GM12891 (cell line): ENCODE data around the gene MAPK14.
"Not testable (repeated sequence)": the region's sequence is repeated elsewhere in the genome, so short reads cannot be mapped to it uniquely, and the experiment has no call there.

Source experiments
- DNase-seq: peaks from one replicate; pipeline ENCODE4 v3.0.0; 2011; ENCODE audit warnings: low spot score; ENCODE audit not compliant: insufficient read length
- FAIRE-seq: peaks from 2 replicates; lab custom pipeline; 2011; peaks lifted over from hg19 to GRCh38; lab: Jason Lieb, UNC
- PAX5 ChIP-seq: IDR thresholded peaks from 2 replicates; pipeline ENCODE4 v1.6.1; 2011; ENCODE audit warnings: low read length, moderate library complexity, mild to moderate bottlenecking; ENCODE audit not compliant: insufficient read depth, severe bottlenecking
- POLR2A ChIP-seq: IDR thresholded peaks from 2 replicates; pipeline ENCODE4 v1.6.1; 2011; ENCODE audit warnings: low read depth, low read length, control low read depth
- POLR2AphosphoS5 ChIP-seq: IDR thresholded peaks from 2 replicates; pipeline ENCODE4 v1.6.1; 2011; ENCODE audit warnings: low read depth, low read length, control low read depth
- POU2F2 ChIP-seq: IDR thresholded peaks from 2 replicates; pipeline ENCODE4 v1.6.1; 2011; ENCODE audit warnings: low read depth, mild to moderate bottlenecking, control low read depth, low read length, moderate library complexity
- SPI1 ChIP-seq: IDR thresholded peaks from 2 replicates; pipeline ENCODE4 v1.6.1; 2011; ENCODE audit warnings: low read depth, low read length, control low read depth
- TAF1 ChIP-seq: IDR thresholded peaks from 2 replicates; pipeline ENCODE4 v1.6.1; 2011; ENCODE audit warnings: low read depth, low read length, control low read depth

The MAPK14 gene

DNA sequence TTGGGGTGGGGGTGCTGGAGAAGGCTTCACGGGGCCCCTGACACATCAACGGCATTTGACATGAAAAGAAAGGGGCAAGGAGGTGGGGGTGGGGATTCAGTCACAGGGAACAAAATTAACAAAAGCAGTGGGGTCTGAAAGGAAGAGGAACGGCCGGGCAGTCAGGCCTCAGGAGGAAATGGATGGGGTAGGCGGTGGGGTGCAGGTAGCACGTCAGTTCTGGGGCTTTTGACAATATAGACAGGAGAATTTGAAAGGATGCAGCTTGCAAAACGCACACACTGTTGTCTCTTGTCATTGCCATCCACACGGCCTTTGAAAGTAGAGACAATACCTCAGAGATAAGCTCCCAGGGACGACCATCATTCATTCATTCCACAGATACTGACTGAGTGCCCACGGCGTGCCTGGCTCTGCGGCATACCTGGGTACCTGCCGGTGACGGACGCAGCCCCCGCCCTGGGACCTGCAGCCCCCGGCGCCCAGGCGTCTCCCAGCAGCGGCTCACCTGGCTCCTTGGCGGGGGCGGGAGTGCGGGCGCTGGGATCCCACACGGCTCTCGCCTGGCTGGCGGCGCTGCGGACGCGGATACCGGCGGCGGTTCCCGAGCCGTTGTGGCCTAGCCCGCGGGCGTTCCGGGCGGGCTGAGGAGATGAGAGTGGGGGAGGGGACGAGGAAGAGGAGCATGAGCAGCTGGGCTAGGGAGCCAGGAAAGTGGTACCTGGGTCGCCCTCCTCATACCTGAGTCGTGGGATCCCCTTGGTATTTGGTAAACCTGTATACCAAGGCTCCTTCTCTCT, 3.4 kb upstream of the MAPK14 start, which contains the start of gene SLC26A8:
SLC26A8 (minus strand) TSS at position 646 of the 800 bp plus-strand sequence. CDS start 4,934 bp downstream, outside the sequence.
- TF ChIP-seq SPI1 (no peak), POLR2A (no peak), POLR2AphosphoS5 (no peak), PAX5 (no peak), POU2F2 (no peak), TAF1 (no peak)
- FAIRE-seq (peak; percentile 16), DNase-seq (no peak)

DNA sequence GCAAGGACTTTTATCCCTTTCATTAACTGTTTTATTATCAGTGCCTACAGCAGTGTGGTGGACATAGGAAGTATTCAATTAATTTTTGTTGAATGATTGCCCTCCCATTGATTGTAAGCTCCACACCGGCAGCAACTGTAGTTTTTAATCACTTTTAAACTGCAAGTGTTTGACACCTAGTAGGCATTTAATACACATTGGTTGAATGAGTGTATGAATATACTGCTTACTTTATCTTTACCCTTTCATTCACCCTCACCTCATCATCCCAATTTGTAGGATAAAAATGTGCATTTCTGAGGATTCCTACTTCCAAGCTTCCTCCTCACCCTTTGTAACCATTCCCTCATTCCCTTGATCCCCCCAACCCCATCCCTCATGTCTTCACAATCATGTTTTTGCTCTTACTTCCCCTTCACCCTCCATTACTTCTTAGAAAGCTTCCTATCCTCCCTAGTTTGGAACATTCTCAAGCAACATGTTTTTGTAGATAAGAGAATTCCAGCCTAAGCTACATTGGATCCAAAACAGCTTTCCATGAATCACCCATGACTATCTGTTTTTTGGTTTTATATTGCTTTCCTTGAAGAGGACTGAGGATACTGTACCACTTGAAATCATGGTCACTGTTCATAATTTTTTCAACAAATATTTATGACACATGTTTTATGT, 2.2 kb upstream of the MAPK14 start:
- no peak for DNase-seq
- TF ChIP-seq PAX5 = no peak
- no peak for TF ChIP-seq POU2F2
- TF ChIP-seq SPI1 = no peak
- no peak for TF ChIP-seq TAF1
- TF ChIP-seq POLR2AphosphoS5 = no peak
- no peak for TF ChIP-seq POLR2A
- FAIRE-seq = no peak

DNA sequence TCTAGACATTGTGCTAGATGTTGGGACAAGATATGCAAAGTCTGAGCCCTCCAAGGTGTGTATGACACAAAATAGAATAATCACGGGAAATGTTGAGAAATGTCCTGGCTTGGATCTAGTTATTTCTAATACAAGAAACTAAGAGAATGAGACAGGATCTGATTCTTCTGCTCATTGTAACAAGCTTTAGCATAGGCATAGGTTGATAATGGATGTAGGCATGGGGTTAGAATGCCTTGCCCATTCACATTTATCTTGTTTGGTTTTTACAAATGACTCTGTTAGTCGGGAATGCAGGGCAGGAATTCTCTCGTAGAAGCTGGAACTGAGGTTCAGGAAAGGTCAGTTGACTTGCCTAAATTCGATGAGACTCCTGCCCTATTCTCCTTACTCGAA, 1.7 kb upstream of the MAPK14 start:
- no peak for DNase-seq
- TF ChIP-seq POLR2AphosphoS5 (no peak), POU2F2 (no peak)
- FAIRE-seq = no peak

DNA sequence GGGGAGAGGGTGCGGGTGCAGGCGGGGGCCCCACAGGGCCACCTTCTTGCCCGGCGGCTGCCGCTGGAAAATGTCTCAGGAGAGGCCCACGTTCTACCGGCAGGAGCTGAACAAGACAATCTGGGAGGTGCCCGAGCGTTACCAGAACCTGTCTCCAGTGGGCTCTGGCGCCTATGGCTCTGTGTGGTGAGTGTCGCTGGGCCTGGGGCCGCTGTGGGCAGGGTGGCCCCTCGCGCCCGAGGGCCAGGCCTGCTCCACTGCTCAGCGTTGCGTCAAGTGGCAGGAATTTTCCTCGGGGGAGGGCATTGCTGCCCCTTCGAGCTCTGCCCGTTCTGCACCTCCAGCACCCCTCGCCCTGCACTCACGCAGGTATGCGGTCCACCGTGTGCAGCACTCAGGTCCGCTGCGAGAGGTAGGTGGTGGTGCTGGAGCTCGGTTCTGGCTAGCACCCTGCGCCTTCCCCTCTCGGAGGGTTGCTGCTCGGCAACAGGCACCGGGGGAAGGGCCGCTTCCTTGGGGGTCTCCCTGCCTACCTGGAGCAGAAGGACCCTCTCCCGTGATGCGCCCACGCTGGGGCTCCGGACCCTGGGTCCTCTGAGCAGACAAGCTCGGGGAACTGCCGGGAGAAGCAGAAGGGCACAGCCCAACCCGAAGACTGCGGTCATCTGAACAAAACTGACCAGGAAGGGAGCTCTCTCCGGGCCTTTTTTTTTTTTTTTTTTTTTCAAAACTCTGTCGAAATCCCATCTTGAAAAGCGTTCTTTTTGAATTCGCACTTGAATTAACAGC, 674 bp downstream of the MAPK14 start:
- DNase-seq = no peak
- TF ChIP-seq TAF1 (no peak), POLR2AphosphoS5 (peak; percentile 1; the same call in 1 of the 2 replicates), PAX5 (no peak)
- FAIRE-seq = peak; percentile 58

DNA sequence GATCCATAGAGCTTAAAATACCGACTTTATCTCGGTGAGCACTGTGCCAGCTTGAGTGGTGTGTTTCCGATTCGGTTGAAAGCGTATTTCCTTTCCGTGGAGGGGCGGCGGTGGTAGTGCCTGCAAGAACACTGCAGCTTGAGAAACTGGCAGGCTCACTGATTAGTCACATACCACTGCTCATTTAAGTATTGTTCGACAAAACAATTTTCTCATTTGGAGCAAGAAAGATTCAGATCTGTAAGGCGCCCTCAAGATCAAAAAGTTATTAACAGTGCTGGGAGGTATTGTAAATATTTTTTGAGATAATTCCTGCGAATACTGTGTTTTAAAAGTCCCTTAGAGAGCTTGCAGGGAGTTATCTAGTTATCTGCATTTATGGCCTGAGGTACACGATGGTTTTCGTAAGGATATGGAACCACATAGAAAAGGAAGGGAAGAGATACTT, 1.3 kb downstream of the MAPK14 start:
- TF ChIP-seq TAF1 (no peak), POLR2A (no peak), PAX5 (no peak), SPI1 (no peak), POLR2AphosphoS5 (no peak), POU2F2 (no peak)
- DNase-seq = no peak
- no peak for FAIRE-seq

DNA sequence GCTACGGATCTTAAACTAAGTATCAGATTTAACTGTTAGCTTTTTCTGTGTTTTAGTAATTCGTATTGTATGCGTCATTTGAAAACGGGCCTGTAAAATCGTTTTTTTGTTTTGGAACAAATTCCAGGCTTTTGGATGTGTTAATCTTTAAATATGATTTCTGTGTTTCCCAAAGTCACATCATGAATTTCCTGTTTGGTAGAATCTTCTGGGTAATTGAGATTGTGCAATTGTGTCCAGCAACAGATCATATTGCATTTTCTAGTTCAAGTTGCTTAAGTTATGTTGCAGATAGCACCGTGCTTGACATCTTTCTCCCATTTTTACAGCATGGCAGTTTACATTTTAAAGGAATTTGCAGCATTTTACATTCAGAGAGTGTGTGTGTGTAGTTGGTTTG, 1.9 kb downstream of the MAPK14 start:
- DNase-seq (no peak), FAIRE-seq (no peak)
- TF ChIP-seq POU2F2 (no peak), POLR2A (no peak)

DNA sequence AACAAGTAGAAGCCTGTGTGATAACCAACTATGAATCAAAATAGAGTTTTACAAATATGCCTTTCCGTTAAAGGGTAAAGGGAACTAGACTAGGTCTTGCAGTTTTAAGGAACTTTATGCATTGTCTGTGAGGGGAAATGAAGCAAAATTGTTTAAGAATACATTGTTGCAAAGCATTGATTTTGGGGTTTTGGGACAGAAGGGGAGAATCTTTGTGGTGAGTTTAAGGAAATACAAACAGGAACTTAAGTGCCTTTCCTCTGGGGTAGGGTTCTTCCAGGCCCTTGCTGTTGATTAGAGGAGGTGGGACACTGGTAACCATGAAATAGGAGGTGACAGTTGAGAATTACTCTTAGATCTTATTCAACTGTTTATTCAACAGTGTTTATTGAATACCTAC, 4.7 kb downstream of the MAPK14 start:
- FAIRE-seq = no peak
- TF ChIP-seq POLR2A = no peak
- TF ChIP-seq PAX5 = no peak
- TF ChIP-seq POU2F2 = no peak
- TF ChIP-seq TAF1 = no peak
- no peak for TF ChIP-seq POLR2AphosphoS5
- no peak for TF ChIP-seq SPI1
- DNase-seq = no peak

DNA sequence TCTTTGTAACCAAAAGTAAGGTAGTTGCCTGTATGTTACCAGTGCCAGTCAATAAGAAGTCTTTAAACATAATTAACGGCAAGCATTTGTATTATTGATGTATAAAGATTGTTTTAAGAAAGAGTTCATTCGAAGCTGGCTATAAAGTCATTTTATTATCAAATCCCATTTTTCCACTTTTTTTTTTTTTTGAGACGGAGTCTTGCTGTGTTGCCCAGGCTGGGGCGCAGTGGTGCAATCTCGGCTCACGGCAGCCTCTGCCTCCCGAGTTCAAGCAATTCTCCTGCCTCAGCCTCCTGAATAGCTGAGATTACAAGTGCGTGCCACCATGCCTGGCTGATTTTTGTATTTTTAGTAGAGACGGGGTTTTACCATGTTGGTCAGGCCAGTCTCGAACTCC, 5.5 kb downstream of the MAPK14 start:
- not testable (repeated sequence) for DNase-seq

DNA sequence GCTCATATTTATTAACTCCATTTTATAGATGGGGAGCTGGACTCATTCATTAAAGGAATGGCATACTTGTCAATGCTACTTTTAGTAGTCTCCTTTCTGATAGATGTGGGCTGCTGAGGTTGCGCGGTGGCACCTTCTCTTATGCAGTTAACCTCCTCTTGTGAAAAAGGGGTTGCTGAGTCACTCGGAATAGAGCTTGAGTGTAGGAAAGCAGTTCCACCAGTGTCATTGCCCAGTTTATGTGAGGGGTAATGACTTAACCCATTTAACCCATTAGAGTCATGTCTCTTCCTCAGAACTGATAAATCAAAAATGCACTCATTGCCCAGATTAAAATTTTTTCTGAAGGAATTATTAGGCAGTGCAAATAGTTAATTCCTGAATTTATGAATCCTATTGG, 6.3 kb downstream of the MAPK14 start:
- FAIRE-seq (no peak), DNase-seq (no peak)
- TF ChIP-seq POLR2A (no peak), PAX5 (no peak), TAF1 (no peak), POU2F2 (no peak), SPI1 (no peak)

More for the DNA sequence above, 5.5 kb downstream of the MAPK14 start:
- FAIRE-seq = not testable (repeated sequence)

DNA sequence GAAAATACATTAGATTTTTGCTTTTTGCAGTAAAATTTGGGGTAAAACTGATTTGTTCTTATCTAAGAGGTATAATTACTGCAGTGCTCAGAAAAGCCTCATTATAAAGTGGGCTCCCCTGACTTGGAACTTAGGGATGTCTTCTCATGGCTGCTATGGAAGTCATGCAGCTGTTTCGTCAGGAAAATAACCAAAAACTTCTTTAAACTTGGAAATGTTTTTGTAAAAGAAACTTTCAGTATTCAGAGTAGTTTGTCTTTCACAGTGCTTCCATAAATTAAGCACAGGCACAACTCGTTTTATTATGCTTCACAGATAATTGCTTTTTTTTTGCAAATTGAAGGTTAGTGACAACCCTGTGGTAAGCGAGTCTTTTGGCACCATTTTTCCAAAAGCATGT, 6.8 kb downstream of the MAPK14 start:
- TF ChIP-seq PAX5 (no peak), POLR2AphosphoS5 (no peak), POU2F2 (no peak), TAF1 (no peak), SPI1 (no peak), POLR2A (no peak)
- no peak for FAIRE-seq
- no peak for DNase-seq
